C4-2B (cell line): ENCODE data around the gene SPTLC2.

Experiments
- CTCF ChIP-seq: fragments of 450-650 bp; conservative IDR thresholded peaks from 2 replicates; pipeline ENCODE4 v1.5.1; 2017; ENCODE audit warnings: mild to moderate bottlenecking
- ZFX ChIP-seq: fragments of 450-650 bp; IDR thresholded peaks from 2 replicates; pipeline ENCODE4 v1.6.1; 2017

DNA sequence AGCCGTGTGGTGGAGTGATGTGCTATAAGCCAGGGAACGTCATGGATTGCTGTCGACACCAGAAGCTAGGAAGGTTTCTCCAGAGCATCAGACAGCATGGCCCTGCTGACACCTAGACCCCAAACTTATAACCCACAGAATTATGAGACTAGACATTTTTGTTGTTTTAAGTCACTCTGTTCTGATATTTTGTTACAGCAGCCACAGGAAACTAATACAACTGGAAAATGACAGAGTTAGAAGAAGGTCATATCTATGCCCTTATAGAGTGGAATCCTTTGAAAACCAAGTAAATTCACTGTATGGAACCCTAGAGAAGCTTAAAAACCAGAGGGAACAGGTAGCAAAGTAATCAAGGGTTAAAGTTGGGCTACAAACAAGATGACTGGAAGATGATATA lies 42.5 kb downstream of the SPTLC2 start:
- TF ChIP-seq CTCF (no peak), ZFX (no peak)
